GM18508 (cell line): ENCODE data around the gene FBL.

Experiments
- ATAC-seq: cut with Tn5 transposase; IDR thresholded peaks from one replicate; pipeline ENCODE4 v1.9.1; 2021; ENCODE audit warnings: moderate number of reproducible peaks; ENCODE audit not compliant: insufficient read depth, unreplicated experiment

FBL gene

DNA sequence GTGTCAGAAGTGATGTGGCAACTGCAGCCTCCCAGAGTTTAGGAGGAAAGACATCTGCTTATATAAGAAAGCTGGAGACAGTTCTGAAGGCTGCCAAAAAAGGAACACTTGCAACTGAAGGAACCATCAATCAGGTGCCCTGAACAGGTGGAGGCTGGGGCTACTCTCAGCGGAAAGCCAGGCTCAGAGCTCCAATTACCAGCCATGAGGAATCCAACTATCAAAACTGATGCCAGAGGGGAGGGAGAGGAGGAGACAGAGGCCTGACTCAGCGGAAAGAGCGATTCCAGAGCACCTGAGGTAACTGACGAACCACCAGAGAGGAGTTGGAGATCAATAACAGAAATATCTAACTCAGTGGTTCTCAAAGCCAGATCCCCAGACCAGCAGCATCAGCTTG lies 43.2 kb downstream of the FBL start:
- ATAC-seq, result no peak

- ATAC-seq, result no peak
Observed at GRCh38 chr19:39797083-39797482, 49.1 kb downstream of the FBL start.

GRCh38 chr19:39796000-39796498 lies 50.1 kb downstream of the FBL start:
- no peak for ATAC-seq

GRCh38 chr19:39795001-39795400 lies 51.2 kb downstream of the FBL start:
- ATAC-seq, result no peak

DNA sequence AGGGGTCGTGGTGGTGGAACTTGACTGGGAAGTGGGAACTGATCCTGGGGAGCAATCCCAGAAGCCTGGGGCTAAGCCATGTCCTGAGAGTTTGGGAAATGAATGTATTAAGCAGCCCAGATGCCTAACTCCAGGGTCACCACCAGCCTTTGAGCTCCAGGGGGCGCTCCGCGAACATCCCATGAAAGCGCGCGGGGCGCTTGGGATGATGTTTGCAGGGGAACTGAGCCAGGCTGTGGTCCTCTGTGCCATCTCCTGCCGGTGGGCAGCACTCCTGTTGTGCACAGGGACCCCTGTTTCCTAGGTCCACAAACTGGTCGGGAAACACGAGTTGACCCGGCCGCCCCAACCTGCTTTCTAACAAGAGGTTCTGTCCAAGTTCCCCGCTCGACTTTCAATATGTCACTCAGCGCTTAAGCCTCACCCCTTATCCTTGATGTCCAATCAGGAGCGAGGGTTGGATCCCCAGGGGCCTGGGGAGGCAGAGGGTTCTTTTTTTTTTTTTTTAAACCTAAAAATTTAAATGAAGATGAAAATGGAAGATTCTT lies 53.1 kb downstream of the FBL start:
- ATAC-seq, result no peak

GRCh38 chr19:39788244-39788643 lies 57.9 kb downstream of the FBL start:
- ATAC-seq, result no peak
